Peyer's patch (tissue), 4 donors: ENCODE data around the gene IQCK. TPM values are rescaled to one million over a fixed set of nuclear protein-coding genes. Genes with fewer than 3 reads are reported as not detected.

Experiments used
- DNase-seq, 3 donors: peaks; one replicate each; pipeline ENCODE4 v3.0.0-alpha.2; 2017 to 2019
- H3K27ac ChIP-seq, 4 donors: fragments of 200-600 bp; sonication (generic); one replicate each; pipeline ENCODE4 v1.5.1; 2016 to 2019
- H3K27me3 ChIP-seq, 2 donors: fragments of 200-600 bp; sonication (generic); one replicate each; pipeline ENCODE4 v1.5.1; 2019
- H3K36me3 ChIP-seq, 3 donors: fragments of 200-600 bp; sonication (generic); one replicate each; pipeline ENCODE4 v1.5.1; 2016 to 2019
- H3K4me1 ChIP-seq, 4 donors: fragments of 200-600 bp; sonication (generic); one replicate each; pipeline ENCODE4 v1.5.1; 2016 to 2019
- H3K4me3 ChIP-seq, 4 donors: fragments of 200-600 bp; sonication (generic); 1 replicate in 3 of 4; 2 replicates in 1 of 4; pipeline ENCODE4 v1.5.1; 2016 to 2019; ENCODE audit warnings: mild to moderate bottlenecking in 1 of 4
- H3K9me3 ChIP-seq, 4 donors: fragments of 200-600 bp; sonication (generic); one replicate each; pipeline ENCODE4 v1.5.1; 2016 to 2019; ENCODE audit warnings: mild to moderate bottlenecking in 1 of 4
- POLR2A ChIP-seq, 2 donors: fragments of 450-650 bp; IDR thresholded peaks; one replicate each; pipeline ENCODE4 v1.5.1; 2017; ENCODE audit warnings: antibody characterized with exemption in 2 of 2, mild to moderate bottlenecking in 2 of 2, moderate library complexity in 2 of 2
- small RNA-seq, 2 donors: library from RNA; depleted of rRNA; stranded (forward); fragments of <200 nt; gene quantifications; one replicate each; pipeline ENCODE3, GENCODE V24; 2016
- total RNA-seq, 4 donors: library from RNA; depleted of rRNA; stranded (reverse); fragments of >200 nt; gene quantifications; one replicate each; pipeline ENCODE4 v1.1.0, GENCODE V29; 2016
- TF ChIP-seq, protein P1 (sequence below), 6 experiments: fragments of 450-650 bp in 4 of 6; fragments of 200-600 bp in 2 of 6; sonication (generic) in 1 of 6; IDR thresholded peaks; one replicate each; pipeline ENCODE4 v1.5.1; 2017 to 2019; ENCODE audit warnings: antibody characterized with exemption in 6 of 6, mild to moderate bottlenecking in 3 of 6, moderate library complexity in 1 of 6

IQCK gene
- total RNA-seq, 4 donors from 2014 or later = 8.2 to 42.9 (median 10.3) TPM

- DNase-seq = peak; percentile 29 to 81 (median 70)
- H3K27me3 ChIP-seq = no peaks in the 10 kb centered on the region
- no peak overlapping the region for H3K27ac ChIP-seq
- H3K4me3 ChIP-seq = no peak overlapping the region
- H3K36me3 ChIP-seq = no peaks in the 10 kb centered on the region
- no peaks in the 10 kb centered on the region for H3K4me1 ChIP-seq
- peaks cover 0 to 3% (median 0%) of the 10 kb centered on the region in 4 donors for H3K9me3 ChIP-seq
- no peak for TF ChIP-seq POLR2A (IDR thresholded peaks at IDR 0.05)
- TF ChIP-seq, protein P1, sequence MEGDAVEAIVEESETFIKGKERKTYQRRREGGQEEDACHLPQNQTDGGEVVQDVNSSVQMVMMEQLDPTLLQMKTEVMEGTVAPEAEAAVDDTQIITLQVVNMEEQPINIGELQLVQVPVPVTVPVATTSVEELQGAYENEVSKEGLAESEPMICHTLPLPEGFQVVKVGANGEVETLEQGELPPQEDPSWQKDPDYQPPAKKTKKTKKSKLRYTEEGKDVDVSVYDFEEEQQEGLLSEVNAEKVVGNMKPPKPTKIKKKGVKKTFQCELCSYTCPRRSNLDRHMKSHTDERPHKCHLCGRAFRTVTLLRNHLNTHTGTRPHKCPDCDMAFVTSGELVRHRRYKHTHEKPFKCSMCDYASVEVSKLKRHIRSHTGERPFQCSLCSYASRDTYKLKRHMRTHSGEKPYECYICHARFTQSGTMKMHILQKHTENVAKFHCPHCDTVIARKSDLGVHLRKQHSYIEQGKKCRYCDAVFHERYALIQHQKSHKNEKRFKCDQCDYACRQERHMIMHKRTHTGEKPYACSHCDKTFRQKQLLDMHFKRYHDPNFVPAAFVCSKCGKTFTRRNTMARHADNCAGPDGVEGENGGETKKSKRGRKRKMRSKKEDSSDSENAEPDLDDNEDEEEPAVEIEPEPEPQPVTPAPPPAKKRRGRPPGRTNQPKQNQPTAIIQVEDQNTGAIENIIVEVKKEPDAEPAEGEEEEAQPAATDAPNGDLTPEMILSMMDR (IDR thresholded peaks at IDR 0.05) = peak; percentile 25 to 94 (median 84)
Observed at GRCh38 chr16:19907161-19907992, 189.3 kb downstream of the IQCK start.

Small RNA genes within 50 kb of the gene (small RNA-seq; reads per million reads assigned to genes)
- gene LARP7P2 = 0 reads per million in 2 donors

Other genes with a start within 250 kb of the IQCK start
- 10 to 100 TPM; 39.6 to 82.8 (median 59.4) TPM for gene GDE1, start 196.2 kb upstream of the IQCK start, total RNA-seq
- gene CCP110, start 194.3 kb upstream of the IQCK start, total RNA-seq = 10 to 100 TPM; 12.4 to 21.5 (median 15.6) TPM
- gene VPS35L, start 162.6 kb upstream of the IQCK start, total RNA-seq = 10 to 100 TPM; 35.2 to 71.8 (median 45.2) TPM
- gene KNOP1, start within 50 bp of the IQCK start, total RNA-seq = 10 to 100 TPM in 3 of 4 donors, 1 to 10 TPM in 1; 10.0 to 26.1 (median 19.9) TPM
- 10 to 100 TPM in 1 of 4 donors, 1 to 10 TPM in 3; 3.5 to 22.9 (median 6.6) TPM for gene GPRC5B, start 166.6 kb downstream of the IQCK start, total RNA-seq